GM19043 (cell line): Measurements from ENCODE around the gene SEC24A.
"Not testable (repeated sequence)": the region's sequence is repeated elsewhere in the genome, so short reads cannot be mapped to it uniquely, and the experiment has no call there.

Source experiments
- ATAC-seq: cut with Tn5 transposase; IDR thresholded peaks from one replicate; pipeline ENCODE4 v1.9.1; 2021; ENCODE audit warnings: low read depth; ENCODE audit not compliant: unreplicated experiment

Gene SEC24A

GRCh38 chr5:134738963-134739661 lies 90.5 kb downstream of the SEC24A start:
- ATAC-seq, result no peak

DNA sequence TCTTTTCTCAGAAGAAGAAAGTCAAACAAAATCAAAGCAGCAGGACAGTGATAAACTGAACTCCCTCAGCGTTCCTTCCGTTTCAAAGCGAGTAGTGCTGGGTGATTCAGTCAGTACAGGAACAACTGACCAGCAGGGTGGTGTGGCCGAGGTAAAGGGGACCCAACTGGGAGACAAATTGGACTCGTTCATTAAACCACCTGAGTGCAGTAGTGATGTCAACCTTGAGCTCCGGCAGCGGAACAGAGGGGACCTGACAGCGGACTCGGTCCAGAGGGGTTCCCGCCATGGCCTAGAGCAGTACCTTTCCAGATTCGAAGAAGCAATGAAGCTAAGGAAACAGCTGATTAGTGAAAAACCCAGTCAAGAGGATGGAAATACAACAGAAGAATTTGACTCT lies 92.5 kb downstream of the SEC24A start:
- ATAC-seq, result no peak

DNA sequence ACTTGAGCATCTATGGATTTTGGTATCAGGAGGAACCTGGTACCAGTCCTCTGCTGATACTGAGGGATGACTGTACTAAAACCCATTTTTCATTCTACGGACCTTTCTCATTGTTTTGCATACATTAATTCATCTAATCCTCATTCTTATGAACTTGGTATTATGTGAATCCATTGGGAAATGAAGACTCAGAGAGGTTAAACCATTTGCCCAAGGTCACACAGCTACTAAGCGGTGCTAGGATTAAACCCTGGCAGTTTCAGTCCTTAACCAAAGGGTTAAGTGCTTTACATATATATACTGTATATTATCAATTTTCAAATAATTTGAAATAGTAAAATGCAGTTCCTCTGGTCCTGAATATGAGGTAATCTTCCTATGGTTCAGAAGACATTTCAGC lies 93.5 kb downstream of the SEC24A start:
- ATAC-seq, result no peak

- ATAC-seq, result no peak
Measured at GRCh38 chr5:134749415-134749814, 100.8 kb downstream of the SEC24A start.

DNA sequence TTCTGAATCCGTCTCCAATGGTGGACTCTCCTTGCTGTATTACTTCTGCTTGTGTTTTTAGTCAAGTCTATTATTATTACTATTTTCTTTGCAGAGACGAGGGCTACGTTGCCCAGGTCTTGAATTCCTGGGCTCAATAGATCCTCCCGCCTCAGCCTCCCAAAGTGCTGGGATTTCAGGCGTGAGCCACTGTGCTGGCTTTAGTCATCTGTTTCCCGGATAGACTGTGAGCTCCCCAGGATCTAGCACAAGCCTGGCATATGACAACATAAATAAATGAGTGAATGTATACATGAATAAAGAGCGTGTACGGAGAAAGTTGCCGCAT lies 109.6 kb downstream of the SEC24A start:
- ATAC-seq, result peak; percentile 21

DNA sequence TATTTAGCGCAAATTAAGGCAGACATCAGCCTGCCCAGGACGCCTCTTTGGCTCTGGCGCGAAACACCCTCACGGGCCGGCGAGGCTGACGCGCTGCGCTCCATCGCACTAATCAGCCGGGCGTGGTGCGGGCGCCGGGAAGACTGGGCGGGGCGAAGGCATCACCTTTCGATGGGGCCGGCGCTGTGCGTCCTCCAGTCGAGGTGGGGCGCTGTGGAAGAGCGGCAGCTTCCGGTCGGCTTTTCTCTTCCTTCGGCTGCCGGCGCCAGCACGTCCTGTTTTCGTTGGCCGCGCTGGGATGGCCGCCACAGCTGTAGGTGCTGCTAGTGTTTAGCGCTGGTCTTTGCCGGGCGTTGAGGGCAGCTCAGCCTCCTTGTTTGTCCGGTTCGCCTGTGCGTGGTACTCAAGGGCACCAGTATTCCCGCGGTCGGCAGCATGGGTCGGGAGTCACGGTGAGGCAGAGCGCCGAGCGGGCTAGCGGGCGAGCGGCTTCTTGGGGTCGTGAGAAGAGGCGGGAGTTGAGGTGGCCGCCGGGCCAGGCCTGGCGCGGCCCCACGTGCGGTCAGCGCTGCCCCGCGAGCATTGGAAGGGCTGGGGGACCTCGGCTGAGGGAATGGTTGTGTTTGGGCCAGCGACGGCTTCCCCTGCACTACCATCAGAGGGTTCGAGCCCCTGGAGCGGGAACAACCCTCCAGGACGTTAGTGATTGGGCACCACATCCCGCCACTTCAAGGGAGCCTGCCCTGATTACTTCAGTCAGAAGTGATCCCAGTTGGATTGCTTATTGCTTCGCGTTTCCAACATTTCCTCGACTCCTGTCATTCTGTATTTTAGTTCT lies 110.1 kb downstream of the SEC24A start, which contains the start of gene DDX46:
Gene DDX46 (plus strand): TSS at position 276 of the 838 bp plus-strand sequence. CDS start 160 bp downstream, at position 436.
- ATAC-seq, result peak; percentile 99

GRCh38 chr5:134767528-134768291 lies 119.1 kb downstream of the SEC24A start:
- not testable (repeated sequence) for ATAC-seq

DNA sequence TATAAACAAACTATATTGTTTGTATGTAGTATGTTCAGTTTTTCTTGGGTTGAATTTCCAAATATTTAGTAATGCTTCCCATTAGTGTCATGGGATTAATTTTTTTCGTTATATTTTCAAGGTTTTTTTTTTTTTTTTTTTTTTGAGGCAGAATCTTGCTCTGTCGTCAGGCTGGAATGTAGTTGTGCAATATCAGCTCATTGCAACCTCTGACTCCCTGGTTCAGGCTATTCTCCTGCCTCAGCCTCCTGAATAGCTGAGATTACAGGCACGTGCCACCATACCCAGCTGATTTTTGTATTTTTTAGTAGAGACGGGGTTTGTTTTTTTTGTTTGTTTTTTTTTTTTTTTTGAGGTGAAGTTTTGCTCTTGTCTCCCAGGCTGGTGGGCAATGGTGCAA lies 120.6 kb downstream of the SEC24A start:
- ATAC-seq, result no peak

DNA sequence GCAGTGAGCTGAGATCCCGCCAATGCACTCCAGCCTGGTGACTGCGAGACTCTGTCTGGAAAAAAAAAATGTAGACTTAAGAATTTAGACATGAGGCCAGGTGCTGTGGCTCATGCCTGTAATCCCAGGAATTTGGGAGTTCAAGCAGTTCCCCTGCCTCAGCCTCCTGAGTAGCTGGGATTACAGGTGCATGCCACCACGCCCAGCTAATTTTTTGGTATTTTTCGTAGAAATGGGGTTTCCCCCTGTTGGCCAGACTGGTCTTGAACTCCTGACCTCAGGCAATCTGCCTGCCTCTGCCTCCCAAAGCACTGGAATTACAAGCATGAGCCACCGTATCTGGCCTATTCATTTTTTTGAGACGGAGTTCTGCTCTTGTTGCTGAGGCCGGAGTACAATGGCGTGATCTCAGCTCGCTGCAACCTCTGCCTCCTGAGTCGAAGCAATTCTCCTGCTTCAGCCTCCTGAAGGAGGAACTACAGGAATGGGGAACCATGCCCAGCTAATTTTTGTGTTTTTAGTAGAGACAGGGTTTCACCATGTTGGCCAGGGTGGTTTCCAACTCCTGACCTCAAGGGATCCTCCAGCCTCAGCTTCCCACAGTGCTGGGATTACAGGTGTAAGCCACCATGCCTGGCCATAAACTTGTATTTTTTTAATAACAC lies 124.0 kb downstream of the SEC24A start:
- ATAC-seq, result no peak

GRCh38 chr5:134777366-134777765 lies 128.8 kb downstream of the SEC24A start:
- no peak for ATAC-seq
